ENCODE results near the gene CRYL1.

CRYL1 gene

DNA sequence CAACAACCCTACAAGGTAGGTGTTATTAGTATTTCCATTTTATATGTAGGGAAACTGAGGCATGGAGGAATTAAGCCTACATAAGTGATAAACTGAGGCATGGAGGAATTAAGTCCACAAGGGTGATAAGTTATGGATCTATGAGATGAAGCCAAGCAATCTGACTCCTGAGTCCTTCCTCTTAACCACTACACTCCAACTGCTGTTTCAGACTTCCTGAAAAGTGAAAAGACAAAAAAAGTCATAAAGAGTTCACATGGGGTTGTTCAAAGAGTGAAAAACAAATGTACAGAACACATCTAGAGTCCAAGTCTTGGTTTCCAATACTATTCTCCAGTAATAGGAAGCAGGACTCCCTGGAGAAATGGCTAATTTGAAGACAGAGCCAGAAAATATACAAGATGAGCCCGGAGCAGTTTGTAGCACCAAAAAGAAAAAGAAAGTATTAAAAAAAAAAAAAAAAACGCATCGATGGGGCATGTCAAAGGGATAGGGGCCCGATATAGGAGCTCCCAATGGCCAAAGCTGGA is 12.1 kb downstream of the CRYL1 start:
- DNase-seq (ENCODE audit: extremely low read depth, low read depth), result no peak
- TF ChIP-seq, protein P1, sequence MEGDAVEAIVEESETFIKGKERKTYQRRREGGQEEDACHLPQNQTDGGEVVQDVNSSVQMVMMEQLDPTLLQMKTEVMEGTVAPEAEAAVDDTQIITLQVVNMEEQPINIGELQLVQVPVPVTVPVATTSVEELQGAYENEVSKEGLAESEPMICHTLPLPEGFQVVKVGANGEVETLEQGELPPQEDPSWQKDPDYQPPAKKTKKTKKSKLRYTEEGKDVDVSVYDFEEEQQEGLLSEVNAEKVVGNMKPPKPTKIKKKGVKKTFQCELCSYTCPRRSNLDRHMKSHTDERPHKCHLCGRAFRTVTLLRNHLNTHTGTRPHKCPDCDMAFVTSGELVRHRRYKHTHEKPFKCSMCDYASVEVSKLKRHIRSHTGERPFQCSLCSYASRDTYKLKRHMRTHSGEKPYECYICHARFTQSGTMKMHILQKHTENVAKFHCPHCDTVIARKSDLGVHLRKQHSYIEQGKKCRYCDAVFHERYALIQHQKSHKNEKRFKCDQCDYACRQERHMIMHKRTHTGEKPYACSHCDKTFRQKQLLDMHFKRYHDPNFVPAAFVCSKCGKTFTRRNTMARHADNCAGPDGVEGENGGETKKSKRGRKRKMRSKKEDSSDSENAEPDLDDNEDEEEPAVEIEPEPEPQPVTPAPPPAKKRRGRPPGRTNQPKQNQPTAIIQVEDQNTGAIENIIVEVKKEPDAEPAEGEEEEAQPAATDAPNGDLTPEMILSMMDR (IDR thresholded peaks at IDR 0.05; ENCODE audit: low read depth, low read length), result no peak

DNA sequence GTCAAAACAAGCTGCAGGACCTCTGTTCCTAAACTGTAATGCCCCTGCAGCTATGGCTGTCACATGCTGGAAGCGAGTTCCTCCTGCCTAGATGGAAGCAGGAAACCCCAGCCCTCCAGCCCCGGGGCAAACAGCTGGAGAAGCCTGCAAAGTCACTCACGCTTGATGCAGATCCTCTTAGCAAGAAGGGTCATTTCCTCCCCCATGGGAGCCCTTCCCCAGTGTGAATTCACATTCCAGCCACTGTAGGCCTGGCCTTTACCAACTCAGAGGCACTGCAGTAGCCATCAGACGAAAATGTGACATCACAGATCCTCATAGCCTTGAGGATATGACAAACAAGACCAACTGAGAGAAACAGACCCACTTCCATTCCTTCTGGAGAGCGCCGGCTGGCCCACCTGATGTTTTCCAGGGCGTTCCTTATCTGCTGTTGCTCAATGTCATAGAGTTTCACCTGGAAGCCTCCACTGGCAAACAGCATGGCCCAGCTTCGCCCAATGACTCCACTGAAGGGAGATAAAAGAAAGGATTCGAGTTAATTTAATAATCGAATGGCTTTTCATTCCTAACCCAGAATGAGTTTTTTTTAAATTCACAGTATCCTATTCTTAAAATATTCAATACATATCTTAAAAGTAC is 13.5 kb downstream of the CRYL1 start:
- DNase-seq (ENCODE audit: extremely low read depth, low read depth), result no peak
- TF ChIP-seq, protein P1 (IDR thresholded peaks at IDR 0.05; ENCODE audit: low read depth, low read length), result no peak

DNA sequence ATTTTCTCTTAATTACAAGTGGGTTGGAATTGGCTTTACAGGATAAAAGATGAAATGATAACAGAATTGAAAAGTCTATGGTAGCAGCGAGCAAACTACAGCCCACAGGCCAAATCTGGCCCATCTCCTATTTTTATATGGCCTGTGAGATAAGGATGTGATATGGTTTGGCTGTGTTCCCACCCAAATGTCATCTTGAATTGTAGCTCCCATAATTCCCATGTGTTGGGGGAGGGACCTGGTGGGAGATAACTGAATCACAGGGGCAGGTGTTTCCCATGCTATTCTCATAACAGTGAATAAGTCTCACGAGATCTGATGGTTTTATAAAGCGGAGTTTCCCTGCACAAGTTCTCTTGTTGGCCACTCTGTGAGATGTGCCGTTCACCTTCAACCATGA is 19.0 kb downstream of the CRYL1 start:
- TF ChIP-seq, protein P1 (IDR thresholded peaks at IDR 0.05; ENCODE audit: low read depth, low read length), result no peak
- DNase-seq (ENCODE audit: extremely low read depth, low read depth), result no peak

DNA sequence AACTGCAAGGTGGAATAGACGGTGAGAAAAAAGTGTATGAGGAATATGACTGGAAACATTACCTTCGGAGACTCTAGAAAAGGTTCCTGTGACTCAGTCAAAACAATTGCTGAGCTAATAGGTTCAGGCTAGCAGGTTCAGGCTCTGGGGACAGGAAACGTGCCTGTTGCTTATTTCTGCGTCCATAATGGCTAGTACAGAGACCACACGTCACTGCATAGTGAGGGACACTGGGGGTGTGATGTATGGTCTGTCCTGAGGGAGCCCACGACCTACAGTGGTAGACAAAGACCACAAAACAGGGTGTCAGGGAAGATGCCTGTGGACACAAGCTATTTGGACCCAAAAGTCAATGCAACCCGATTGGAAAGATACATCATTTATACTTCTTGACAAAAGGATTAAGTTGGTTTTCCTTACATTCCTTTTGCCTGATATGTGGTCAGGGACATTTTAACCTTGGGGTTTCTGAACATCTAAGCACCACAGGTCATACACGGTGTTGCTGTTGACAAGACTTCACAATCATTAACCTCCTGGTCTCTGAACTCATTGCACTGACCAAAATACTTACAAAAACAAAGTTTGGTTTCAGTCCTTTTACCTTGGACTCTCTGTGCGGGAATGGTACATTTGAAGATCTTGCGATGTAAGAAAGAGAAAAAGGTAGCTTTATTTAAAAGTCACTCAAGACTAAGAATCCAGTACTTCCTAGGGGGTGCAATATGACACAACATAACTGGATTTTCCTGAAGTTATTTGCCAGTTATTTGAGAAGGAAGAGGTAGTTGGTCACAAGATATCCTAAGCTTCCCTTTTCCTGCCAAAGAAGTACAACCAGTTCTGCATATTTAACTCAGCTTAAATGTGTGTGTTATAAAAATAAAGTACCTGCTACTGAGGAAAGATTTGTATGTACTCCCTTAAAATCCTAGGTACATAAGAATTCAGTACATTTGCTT is 20.0 kb downstream of the CRYL1 start:
- TF ChIP-seq, protein P1 (IDR thresholded peaks at IDR 0.05; ENCODE audit: low read depth, low read length), result no peak
- DNase-seq (ENCODE audit: extremely low read depth, low read depth), result no peak

DNA sequence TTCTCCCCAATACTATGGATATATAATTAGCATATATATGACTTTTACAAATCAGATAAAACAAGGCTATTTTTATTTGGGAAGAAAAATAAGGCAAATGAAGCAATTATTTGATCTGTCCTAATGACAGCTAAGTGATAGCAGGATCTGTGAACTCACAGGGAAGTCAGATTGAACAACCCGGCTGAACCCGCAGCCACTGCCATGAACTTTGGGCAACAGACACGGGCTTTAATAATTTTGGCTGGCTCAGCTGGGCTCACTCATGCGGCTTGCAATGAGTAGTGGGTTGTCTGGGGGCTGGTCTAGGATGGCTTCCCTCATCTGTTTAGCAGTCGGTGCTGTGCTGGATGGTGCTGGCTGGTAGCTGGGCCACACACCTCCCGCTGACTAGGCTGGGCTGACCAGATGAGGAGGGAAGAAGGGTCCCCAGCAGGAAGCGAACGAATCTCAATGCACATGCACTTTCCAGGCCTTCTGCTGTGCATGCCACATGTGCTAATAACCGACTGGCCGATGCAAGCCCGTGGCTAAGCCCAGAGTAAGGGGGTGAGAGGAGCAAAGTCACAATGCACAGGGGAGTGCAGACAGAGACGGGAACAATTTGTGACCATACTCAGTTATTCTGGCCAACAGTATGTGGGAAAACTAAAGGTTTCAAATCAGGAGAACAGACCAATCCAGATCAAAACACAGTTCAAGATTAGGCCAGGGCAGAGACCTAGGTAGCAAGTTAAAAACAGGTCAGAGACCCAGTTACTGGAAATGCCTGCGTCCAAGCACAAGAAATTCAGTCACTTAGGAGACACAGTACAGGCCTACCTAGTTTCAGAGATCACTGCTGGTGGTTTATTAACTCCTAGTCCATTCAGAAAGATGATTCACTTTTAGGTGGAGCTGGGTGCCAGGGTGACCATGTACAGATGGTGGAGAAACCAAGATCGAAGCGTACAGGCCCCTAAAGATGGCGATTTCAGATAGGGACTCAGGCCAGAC is 22.3 kb downstream of the CRYL1 start:
- TF ChIP-seq, protein P1 (IDR thresholded peaks at IDR 0.05; ENCODE audit: low read depth, low read length), result no peak
- no peak for DNase-seq (ENCODE audit: extremely low read depth, low read depth)

DNA sequence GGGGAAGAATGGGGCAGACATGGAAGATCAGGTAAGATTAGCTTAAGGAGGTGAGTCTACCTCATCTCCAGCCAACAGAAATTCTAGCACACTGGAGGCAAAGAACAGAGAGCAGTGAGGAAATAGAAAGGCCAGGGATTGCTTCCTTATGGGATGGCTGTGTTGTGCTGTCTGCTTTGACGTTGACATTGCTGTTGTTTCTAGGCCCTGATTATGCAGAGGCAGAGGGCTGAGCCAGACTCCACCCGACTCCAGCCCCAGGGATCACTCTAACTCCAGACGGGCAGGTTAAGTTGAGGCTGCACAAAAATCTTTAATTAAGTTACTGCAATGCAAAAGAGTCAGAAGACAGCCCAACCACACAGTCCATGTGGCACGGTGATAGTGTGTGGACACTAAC is 24.1 kb downstream of the CRYL1 start:
- TF ChIP-seq, protein P1 (IDR thresholded peaks at IDR 0.05; ENCODE audit: low read depth, low read length), result no peak
- no peak for DNase-seq (ENCODE audit: extremely low read depth, low read depth)

Measured in AG09319 (cell line).